DMS114 treated with DMSO at 0.1 percent for 48 hours (cell line): Measurements from ENCODE around the gene MPPE1.
A peak's percentile ranks its signal among the peaks of the same experiment; 100 is the strongest.
"Not testable (repeated sequence)": the region's sequence is repeated elsewhere in the genome, so short reads cannot be mapped to it uniquely, and the experiment has no call there.

Experiments
- DNase-seq: peaks from one replicate; lab custom pipeline; 2025; ENCODE audit not compliant: unreplicated experiment; lab: John Stamatoyannopoulos, UW

The MPPE1 gene

GRCh38 chr18:11925800-11926481, 17.8 kb upstream of the MPPE1 start:
- DNase-seq, result no peak

- DNase-seq, result no peak
Observed at GRCh38 chr18:11923450-11923849, 15.3 kb upstream of the MPPE1 start.

GRCh38 chr18:11919522-11919921, 11.4 kb upstream of the MPPE1 start:
- not testable (repeated sequence) for DNase-seq

GRCh38 chr18:11916880-11917279, 8.8 kb upstream of the MPPE1 start:
- DNase-seq, result not testable (repeated sequence)

GRCh38 chr18:11909591-11910026, 1.5 kb upstream of the MPPE1 start:
- DNase-seq, result no peak

- peak; percentile 10 for DNase-seq
Observed at GRCh38 chr18:11909061-11909455, 941 bp upstream of the MPPE1 start.

- DNase-seq, result no peak
Observed at GRCh38 chr18:11906926-11907874, 917 bp downstream of the MPPE1 start.

GRCh38 chr18:11906176-11906575, 1.9 kb downstream of the MPPE1 start:
- no peak for DNase-seq

- no peak for DNase-seq
Observed at GRCh38 chr18:11905613-11906012, 2.5 kb downstream of the MPPE1 start.

GRCh38 chr18:11902522-11903292, 5.4 kb downstream of the MPPE1 start:
- no peak for DNase-seq

GRCh38 chr18:11901826-11902438, 6.2 kb downstream of the MPPE1 start:
- DNase-seq, result no peak

- DNase-seq, result no peak
Observed at GRCh38 chr18:11899063-11899462, 9.1 kb downstream of the MPPE1 start.

GRCh38 chr18:11897781-11898180, 10.3 kb downstream of the MPPE1 start:
- no peak for DNase-seq

- not testable (repeated sequence) for DNase-seq
Observed at GRCh38 chr18:11892438-11892837, 15.7 kb downstream of the MPPE1 start.

- no peak for DNase-seq
Observed at GRCh38 chr18:11891737-11892136, 16.4 kb downstream of the MPPE1 start.

- no peak for DNase-seq
Observed at GRCh38 chr18:11889284-11889683, 18.8 kb downstream of the MPPE1 start.

GRCh38 chr18:11888726-11889125, 19.4 kb downstream of the MPPE1 start:
- no peak for DNase-seq

GRCh38 chr18:11887328-11888128, 20.6 kb downstream of the MPPE1 start:
- DNase-seq, result no peak

- DNase-seq, result no peak
Observed at GRCh38 chr18:11886577-11887110, 21.5 kb downstream of the MPPE1 start.
